Stimulated activated CD8-positive, alpha-beta memory T cell treated with anti-CD3 and anti-CD28 coated beads, Interleukin-7, amount 100 ng/mL, for 48 hours (primary cell): ENCODE data around the gene MTRF1.

Experiments
- DNase-seq, 2 donors: peaks; one replicate each; pipeline ENCODE4 v3.0.0-alpha.2; 2020; ENCODE audit warnings: low read depth in 1 of 2; ENCODE audit errors: extremely low read depth in 1 of 2

Gene MTRF1

GRCh38 chr13:41231025-41231677 lies 32.2 kb downstream of the MTRF1 start:
- no peak for DNase-seq

DNA sequence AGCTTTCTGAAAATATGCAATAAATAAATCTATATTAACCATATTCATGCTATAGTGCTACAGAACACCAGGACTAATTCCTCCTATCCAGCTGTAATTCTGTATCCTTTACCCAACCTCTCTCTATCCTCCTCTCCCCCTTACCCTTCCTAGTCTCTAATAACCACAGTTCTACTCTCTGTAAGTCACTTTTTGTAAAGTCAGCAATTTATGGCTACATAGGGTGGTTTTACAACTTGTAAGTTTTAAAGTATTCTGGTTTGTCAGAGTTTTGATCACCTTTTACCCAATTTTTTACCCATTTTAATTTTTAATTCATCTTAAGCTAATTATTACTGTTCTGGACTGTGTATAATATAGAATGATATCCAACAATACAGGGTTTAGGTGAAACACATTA lies 34.0 kb downstream of the MTRF1 start:
- no peak for DNase-seq

DNA sequence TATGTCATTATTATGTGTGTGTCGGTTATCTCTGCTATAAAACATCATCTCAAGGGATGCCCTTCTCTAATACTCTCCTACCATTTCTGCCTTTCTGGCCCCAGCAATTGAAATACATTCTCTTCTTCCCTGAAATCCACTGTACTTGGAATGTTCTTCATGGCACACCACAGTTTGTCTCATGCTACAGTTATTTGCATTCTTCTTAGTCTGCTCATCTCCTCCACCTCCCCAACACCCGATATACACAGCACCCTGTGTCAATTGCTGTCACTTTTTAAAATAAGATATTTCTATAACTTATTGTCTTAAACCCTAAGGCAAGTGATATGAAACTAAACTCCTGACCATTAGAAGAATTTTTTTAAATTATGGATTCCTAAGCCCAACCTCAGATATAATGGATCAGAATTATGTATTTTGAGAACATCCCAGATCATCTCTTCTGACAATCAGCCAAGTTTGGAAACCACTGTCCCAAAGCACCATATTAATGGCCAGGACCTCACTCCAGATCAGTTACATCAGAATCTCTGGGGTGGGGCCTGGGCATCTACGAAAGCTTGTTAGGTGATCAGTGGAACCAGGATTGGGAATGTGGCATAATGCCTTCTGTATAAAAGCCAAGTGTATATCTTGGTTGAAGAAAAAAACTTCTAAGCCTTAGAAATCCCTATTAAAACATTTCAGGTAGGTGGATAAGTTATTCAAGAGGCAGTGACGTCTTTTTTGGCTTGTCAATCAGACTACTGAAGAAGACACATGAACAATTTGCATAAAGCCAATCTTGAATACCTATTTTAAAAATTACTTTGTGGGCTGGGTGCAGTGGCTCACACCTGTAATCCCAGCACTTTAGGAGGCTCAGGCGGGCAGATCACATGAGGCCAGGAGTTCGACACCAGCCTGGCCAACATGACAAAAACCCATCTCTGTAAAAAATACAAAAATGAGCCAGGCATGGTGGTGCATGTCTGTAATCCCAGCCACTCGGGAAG lies 39.0 kb downstream of the MTRF1 start:
- DNase-seq, result no peak

DNA sequence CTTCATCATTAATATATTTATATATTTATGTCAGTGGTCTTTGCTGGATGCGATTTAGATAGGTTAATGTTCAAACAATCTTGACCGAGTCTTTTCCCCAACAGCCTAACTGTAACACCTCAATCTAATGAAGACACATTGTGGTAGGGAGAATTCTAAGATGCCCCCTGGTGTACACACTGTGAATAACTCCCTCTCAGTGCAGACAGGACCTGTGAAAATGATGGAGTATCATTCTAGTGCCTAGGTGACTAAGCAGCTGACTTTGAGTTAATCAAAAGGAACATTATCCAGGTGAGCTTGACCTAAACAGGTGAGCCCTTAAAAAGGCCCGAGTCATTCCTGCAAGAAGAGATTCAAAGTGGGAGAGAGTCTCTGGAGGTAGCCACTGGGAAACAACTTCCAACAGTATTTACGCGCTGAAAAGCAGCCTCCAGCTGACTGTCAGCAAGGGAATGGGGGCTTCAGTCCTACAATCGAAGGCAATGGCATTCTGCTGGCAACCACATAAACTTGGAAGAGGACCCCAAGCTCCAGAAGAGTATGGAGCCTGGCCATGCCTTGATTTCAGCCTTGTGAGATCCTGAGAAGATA lies 41.0 kb downstream of the MTRF1 start:
- peak; percentile 2 to 10 for DNase-seq

GRCh38 chr13:41220401-41220800 lies 43.0 kb downstream of the MTRF1 start:
- no peak for DNase-seq

DNA sequence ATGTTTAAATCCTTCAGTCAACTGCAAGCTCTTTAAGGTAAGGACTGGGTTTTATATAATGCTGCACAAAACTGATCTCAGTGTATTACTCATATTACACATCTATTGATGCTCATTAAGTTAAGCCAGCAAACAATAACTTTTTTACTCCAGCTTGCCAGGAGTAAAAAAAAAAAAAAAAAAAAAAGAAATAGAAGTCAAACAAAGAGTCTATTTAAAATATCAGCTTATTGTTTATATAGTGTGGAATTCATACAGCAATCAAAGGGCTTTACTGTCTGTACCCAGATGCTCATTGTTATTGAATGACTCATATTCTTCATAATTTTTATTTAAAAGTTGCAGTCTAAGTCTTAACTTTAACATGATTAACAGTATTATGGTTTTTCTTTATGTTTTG lies 47.2 kb downstream of the MTRF1 start:
- DNase-seq, result no peak

- no peak for DNase-seq
These were observed 49.5 kb downstream of the MTRF1 start for GRCh38 chr13:41213919-41214318.

GRCh38 chr13:41213316-41213715 lies 50.1 kb downstream of the MTRF1 start:
- no peak for DNase-seq

DNA sequence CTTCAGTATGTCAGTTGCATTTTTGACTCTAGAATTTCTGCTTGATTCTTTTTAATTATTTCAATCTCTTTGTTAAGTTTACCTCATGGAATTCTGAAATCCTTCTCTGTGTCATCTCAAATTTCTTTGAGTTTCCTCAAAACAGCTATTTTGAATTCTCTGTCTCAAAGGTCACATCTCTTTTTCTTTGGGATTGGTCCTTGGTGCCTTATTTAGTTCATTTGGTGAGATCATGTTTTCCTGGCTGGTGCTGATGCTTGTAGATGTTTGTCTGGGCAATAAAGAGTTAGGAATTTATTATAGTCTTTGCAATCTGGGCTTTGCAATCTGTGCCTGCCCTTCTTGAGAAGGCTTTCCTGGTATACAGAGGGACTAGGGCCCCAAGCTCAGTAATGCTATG lies 50.5 kb downstream of the MTRF1 start:
- DNase-seq, result no peak

- DNase-seq, result no peak
These were observed 52.3 kb downstream of the MTRF1 start for GRCh38 chr13:41211062-41211461.

GRCh38 chr13:41206467-41206866 lies 56.9 kb downstream of the MTRF1 start:
- no peak for DNase-seq

- DNase-seq, result no peak
These were observed 59.6 kb downstream of the MTRF1 start for GRCh38 chr13:41203810-41204209.

GRCh38 chr13:41200126-41200525 lies 63.2 kb downstream of the MTRF1 start:
- no peak for DNase-seq

- no peak for DNase-seq
These were observed 63.9 kb downstream of the MTRF1 start for GRCh38 chr13:41199526-41199925.

DNA sequence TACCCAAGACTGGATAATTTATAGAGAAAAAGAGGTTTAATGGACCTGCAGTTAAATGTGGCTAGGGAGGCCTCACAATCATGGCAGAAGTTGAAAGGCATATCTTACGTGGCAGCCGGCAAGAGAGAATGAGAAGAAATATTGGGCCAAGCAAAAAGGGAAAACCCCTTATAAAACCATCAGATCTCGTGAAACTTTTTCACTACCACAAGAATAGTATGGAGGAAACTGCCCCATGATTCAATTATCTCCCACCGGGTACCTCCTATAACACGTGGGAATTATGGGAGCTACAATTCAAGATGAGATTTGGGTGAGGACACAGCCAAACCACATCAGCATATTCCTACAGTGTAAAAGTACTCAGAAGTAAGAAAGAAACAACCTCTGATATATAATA lies 64.3 kb downstream of the MTRF1 start:
- no peak for DNase-seq

- DNase-seq, result no peak
These were observed 66.8 kb downstream of the MTRF1 start for GRCh38 chr13:41196620-41197019.

GRCh38 chr13:41196011-41196410 lies 67.4 kb downstream of the MTRF1 start:
- no peak for DNase-seq

DNA sequence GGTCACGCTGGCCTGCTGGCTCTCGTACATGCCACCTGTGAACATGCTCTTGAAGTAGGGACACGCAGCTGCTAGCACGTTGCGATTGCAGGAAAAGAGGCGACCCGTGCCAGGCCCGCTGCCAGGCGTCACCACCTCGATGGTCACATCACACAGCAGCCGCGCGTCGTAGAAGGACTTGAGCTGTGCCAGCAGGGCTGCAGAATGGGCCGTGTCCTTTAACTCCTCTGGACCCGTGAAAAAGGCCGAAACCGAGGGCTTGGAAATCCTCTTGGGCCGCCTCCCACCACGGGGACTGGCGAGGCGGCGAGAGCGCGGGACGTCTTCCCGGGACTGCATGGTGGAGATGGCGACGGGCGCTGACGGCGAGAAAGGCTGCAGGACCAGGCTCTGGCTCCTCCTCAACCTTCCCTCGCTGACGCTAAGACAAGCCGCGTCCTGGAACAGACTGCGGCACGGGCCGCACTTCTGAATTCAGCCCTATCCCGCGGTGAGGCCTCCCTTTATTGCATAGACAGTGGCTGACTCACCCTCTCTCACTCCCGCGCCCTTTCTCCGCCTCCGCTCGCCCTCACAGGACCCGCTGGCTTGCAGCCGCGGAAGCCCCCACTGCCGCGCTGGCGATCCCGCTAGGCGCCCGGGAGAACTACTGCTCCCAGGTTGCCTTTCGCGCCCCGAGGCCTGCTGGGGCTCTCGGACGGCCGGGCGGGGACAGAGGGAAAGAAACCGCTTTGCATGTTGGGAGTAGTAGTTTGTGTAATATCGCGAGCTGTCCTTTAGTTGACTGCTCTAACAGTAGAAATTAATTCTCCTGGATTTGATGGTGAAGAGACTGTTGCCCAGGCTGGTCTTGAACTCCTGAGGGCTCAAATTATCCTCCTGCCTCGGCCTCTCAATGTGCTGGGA lies 69.2 kb downstream of the MTRF1 start, which contains the start of gene KBTBD7:
Gene KBTBD7 (minus strand): TSS at position 651 of the 906 bp plus-strand sequence. CDS start 312 bp downstream, at position 339.
- DNase-seq, result peak; percentile 94 to 95

DNA sequence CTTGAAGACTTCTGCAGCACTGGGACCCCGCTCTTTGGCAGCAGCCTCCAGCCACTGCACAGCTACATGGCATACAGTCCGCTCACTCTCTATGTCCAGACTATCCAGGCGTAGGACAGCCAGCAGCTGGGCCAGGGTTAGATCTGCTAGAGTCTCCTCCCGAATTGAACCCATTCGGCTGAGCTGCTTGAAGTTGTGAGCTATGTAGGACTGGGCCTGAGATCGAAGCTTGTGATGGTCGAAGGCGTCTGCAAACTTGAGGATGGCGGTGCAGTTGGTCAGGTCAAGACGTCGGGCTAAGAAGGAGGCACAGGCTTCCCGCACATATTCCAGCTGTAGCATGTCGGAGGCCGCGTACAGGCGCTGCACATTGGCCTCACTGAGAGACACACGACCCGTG lies 69.9 kb downstream of the MTRF1 start:
- no peak for DNase-seq

GRCh38 chr13:41188584-41188983 lies 74.8 kb downstream of the MTRF1 start:
- DNase-seq, result no peak

- no peak for DNase-seq
These were observed 76.9 kb downstream of the MTRF1 start for GRCh38 chr13:41186481-41186880.
